Chondrocyte (in vitro differentiated cells): Measurements from ENCODE around the gene ZNF574. TPM values are rescaled to one million over a fixed set of nuclear protein-coding genes. Genes with fewer than 3 reads are reported as not detected.

Source experiments
- DNase-seq: peaks from one replicate; pipeline ENCODE4 v3.0.0; 2021; ENCODE audit warnings: mixed read lengths, low spot score
- H3K27ac Mint-ChIP-seq: one replicate; pipeline ENCODE4 v1.8.0; 2021; ENCODE audit warnings: mild to moderate bottlenecking, moderate library complexity, mixed read lengths; ENCODE audit not compliant: unreplicated experiment
- H3K27me3 Mint-ChIP-seq: 2 replicates; pipeline ENCODE4 v1.8.0; 2021; ENCODE audit warnings: low read depth, mixed read lengths
- H3K36me3 Mint-ChIP-seq: 2 replicates; pipeline ENCODE4 v1.8.0; 2021; ENCODE audit warnings: low read depth, mixed read lengths
- H3K4me1 Mint-ChIP-seq: 2 replicates; pipeline ENCODE4 v1.8.0; 2021; ENCODE audit warnings: low read depth, mild to moderate bottlenecking, mixed read lengths
- H3K4me3 Mint-ChIP-seq: one replicate; pipeline ENCODE4 v1.8.0; 2021; ENCODE audit warnings: mild to moderate bottlenecking, moderate library complexity, mixed read lengths; ENCODE audit not compliant: unreplicated experiment
- H3K9me3 Mint-ChIP-seq: 2 replicates; pipeline ENCODE4 v1.8.0; 2021; ENCODE audit warnings: low read depth, mixed read lengths
- CTCF ChIP-seq: fragments of 200-600 bp; sonication (generic); IDR thresholded peaks from 2 replicates; pipeline ENCODE4 v1.5.0; 2021; ENCODE audit warnings: antibody characterized with exemption, mild to moderate bottlenecking, moderate library complexity
- total RNA-seq: library from RNA; stranded (reverse); gene quantifications from 3 replicates; pipeline ENCODE4 v1.2.1, GENCODE V29; 2021

The ZNF574 gene
- total RNA-seq, 1 donor from 2014 or later: 13.0 TPM

- Mint-ChIP-seq H3K36me3 (no peaks in the 10 kb centered on the region), H3K4me3 (no peak overlapping the region), H3K27ac (no peak overlapping the region), H3K9me3 (no peaks in the 10 kb centered on the region), H3K4me1 (peaks cover 33% of the 10 kb centered on the region), H3K27me3 (peaks cover 14% of the 10 kb centered on the region)
- no peak for DNase-seq
- peak; percentile 100 for TF ChIP-seq CTCF
Observed at GRCh38 chr19:42108527-42109389, 32.8 kb downstream of the ZNF574 start.

- Mint-ChIP-seq H3K27me3 (peaks cover 14% of the 10 kb centered on the region), H3K9me3 (no peaks in the 10 kb centered on the region)
Observed at GRCh38 chr19:42109896-42110295, 33.9 kb downstream of the ZNF574 start.

GRCh38 chr19:42110658-42111057 is 34.7 kb downstream of the ZNF574 start:
- peaks cover 9% of the 10 kb centered on the region for H3K27me3 Mint-ChIP-seq
- no peak for DNase-seq
- no peak overlapping the region for H3K27ac Mint-ChIP-seq
- H3K36me3 Mint-ChIP-seq: no peaks in the 10 kb centered on the region
- no peak overlapping the region for H3K4me3 Mint-ChIP-seq
- no peak for TF ChIP-seq CTCF
- H3K9me3 Mint-ChIP-seq: no peaks in the 10 kb centered on the region
- H3K4me1 Mint-ChIP-seq: peaks cover 49% of the 10 kb centered on the region

More at GRCh38 chr19:42109896-42110295, 33.9 kb downstream of the ZNF574 start:
- Mint-ChIP-seq H3K4me3 (no peak overlapping the region), H3K36me3 (no peaks in the 10 kb centered on the region), H3K4me1 (peaks cover 43% of the 10 kb centered on the region), H3K27ac (no peak overlapping the region)
- DNase-seq: no peak
- TF ChIP-seq CTCF: no peak

- H3K9me3 Mint-ChIP-seq: no peaks in the 10 kb centered on the region
- H3K27ac Mint-ChIP-seq: peak overlapping the region; percentile 65
- peaks cover 2% of the 10 kb centered on the region for H3K27me3 Mint-ChIP-seq
- no peaks in the 10 kb centered on the region for H3K36me3 Mint-ChIP-seq
- no peak overlapping the region for H3K4me3 Mint-ChIP-seq
- TF ChIP-seq CTCF: no peak
- no peak for DNase-seq
- peaks cover 51% of the 10 kb centered on the region for H3K4me1 Mint-ChIP-seq
Observed at GRCh38 chr19:42111384-42111783, 35.4 kb downstream of the ZNF574 start.

GRCh38 chr19:42111811-42112210 is 35.8 kb downstream of the ZNF574 start:
- H3K36me3 Mint-ChIP-seq: no peaks in the 10 kb centered on the region
- no peak for TF ChIP-seq CTCF
- no peaks in the 10 kb centered on the region for H3K9me3 Mint-ChIP-seq
- H3K4me1 Mint-ChIP-seq: peaks cover 51% of the 10 kb centered on the region
- DNase-seq: no peak
- H3K27me3 Mint-ChIP-seq: no peaks in the 10 kb centered on the region
- no peak overlapping the region for H3K4me3 Mint-ChIP-seq
- peak overlapping the region; percentile 95 for H3K27ac Mint-ChIP-seq
